Activated T-helper 1 cell treated with anti-CD3 and anti-CD28 coated beads, Interleukin-2, amount 50 U/mL, for 16 hours (primary cell): ENCODE results near the gene KCNH2.
A peak's percentile ranks its signal among the peaks of the same experiment; 100 is the strongest.

Source experiments
- DNase-seq, 2 donors: peaks; one replicate each; pipeline ENCODE4 v3.0.0-alpha.2; 2020; ENCODE audit warnings: low read depth in 1 of 2, low spot score in 1 of 2

Gene KCNH2

DNA sequence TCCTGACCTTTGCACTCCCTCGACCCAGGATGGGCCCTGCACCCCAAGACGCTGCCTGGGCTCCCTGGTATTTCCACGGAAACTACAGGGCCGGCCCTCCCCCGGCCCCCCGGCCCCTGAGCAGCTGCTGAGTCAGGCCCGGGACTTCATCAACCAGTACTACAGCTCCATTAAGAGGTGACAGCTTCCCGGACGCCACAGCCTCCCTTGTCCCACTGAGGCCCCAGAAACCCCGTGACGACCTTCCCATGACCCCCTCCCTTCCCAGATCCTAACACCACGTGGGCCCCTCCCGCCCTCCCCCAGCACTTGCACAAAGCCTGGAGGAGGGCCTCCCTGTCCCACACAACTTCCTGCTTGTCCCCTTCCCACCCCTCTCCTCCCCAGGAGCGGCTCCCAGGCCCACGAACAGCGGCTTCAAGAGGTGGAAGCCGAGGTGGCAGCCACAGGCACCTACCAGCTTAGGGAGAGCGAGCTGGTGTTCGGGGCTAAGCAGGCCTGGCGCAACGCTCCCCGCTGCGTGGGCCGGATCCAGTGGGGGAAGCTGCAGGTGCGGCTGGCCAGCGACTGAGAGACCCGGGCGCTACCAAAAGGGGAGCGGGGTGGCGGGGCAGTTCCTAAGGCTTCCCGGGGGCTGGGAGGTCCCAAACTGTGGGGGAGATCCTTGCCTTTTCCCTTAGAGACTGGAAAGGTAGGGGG is 18.4 kb upstream of the KCNH2 start:
- no peak for DNase-seq

DNA sequence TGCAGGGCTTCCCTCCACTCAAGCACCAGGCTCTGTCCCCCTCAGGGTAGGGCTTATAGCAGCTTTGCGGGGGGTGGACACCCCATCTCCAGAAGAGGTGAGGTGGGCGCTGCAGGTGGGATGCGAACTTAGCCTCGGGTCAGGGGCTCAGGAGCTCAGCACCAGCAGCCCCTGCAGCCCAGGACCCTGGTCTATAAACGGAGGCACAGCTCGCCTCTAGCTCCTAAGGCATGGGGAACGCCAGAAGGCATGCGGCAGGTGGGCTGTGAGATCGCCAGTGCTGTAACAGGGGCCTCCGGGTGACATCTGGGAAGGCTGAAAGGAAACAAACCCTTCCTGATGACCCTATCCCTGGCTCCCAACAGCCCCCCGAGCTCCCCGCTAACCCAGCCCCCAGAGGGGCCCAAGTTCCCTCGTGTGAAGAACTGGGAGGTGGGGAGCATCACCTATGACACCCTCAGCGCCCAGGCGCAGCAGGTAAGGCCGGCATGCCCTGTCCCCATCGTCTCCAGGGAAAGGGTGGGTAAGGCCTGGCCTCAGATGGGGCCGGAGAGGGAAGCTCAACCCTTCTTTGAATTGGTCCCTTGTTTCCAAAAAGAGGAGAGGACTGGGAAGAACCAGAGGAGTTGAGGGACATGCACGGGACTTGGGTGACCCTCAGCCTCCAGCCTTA is 16.9 kb upstream of the KCNH2 start:
- no peak for DNase-seq

- DNase-seq: no peak
Observed at GRCh38 chr7:150994141-150994837, 16.2 kb upstream of the KCNH2 start.

- DNase-seq: no peak
Observed at GRCh38 chr7:150993511-150993910, 15.4 kb upstream of the KCNH2 start.

- no peak for DNase-seq
Observed at GRCh38 chr7:150992833-150993302, 14.7 kb upstream of the KCNH2 start.

- no peak for DNase-seq
Observed at GRCh38 chr7:150992051-150992640, 14.0 kb upstream of the KCNH2 start.

DNA sequence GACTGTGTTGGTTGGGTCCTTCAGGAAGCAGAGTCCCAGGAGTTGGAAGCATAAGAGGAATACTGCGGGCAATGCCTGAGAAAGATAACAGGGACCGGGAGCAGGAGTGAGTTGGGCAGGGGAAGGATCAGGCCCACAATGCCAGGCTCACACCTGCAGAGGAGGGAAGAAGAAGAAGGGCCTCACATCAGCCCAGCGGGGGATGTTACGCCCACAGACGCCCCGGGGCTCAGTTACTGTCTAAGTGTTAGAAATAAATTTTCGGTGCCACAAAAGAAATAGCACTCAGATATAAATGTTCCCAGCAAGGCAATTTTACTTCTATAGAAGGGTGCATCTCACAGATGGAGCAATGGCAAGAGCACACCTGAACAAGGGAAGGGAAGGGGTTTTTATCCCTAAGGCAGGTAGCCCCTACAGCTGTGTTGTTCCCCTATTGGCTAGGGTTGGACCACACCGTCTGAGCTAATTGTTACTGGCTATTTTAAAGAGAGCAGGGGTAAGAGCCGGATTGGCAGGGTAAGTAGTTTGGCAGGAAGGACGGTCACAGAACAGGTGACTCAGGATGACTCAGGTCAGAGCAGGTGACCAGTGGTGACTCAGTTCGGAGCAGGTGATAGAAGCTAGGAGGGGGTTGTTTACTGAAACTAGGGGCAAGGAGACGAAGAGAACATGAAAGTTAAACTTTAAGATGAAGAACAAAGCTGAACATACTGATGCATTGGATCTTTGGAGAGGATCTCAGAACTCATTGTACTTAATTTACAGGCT is 12.5 kb upstream of the KCNH2 start, which contains the start of gene NOS3:
Gene NOS3 (plus strand): TSS at position 602 of the 771 bp plus-strand sequence. CDS start 2,787 bp downstream, outside the sequence.
- DNase-seq: no peak

DNA sequence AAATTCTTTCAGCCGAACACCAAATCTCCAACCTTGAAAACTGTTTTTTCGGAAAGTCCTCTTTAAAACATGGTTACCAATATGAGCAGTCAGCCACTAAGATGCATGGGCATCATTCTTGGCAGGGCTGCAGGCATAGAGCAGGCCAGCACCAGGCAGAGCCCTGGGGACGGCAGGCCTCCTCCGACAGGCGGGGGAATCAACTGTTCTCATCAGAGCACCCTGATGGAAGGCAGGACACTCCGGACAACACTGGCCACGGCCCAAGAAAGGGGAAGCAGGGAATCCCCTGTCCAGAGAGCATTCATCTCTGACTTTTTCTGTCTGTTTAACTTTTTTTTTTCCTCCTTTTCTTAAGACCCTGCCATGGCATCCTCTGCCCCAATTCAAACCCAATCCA is 11.3 kb upstream of the KCNH2 start:
- DNase-seq: no peak

GRCh38 chr7:150988230-150989226 is 10.4 kb upstream of the KCNH2 start:
- peak; percentile 49 to 52 for DNase-seq

- DNase-seq: no peak
Observed at GRCh38 chr7:150986556-150986955, 8.4 kb upstream of the KCNH2 start.

- no peak for DNase-seq
Observed at GRCh38 chr7:150986099-150986512, 8.0 kb upstream of the KCNH2 start.

DNA sequence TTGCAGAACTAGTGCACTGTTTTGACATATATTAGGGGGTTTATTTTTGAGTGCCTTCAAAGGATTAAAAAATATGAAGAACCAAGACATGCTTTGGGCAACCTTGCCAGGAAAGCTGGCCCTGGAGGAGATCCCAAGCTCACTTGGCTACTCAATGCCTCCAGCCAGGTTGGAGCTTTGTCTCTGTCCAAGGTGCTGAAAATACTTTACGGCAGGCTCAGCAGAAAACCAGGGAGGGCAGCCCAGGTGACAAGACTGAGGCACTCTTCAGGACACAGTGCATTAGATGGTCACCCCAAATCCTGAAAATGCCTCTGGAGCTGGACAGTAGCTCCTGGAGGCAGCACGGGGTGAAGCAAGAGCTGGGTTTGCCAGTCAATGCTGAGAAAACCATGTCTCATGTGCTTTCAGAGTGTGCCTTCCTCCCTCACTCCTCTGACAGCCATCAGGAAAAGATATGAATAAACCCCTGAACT is 5.8 kb upstream of the KCNH2 start:
- no peak for DNase-seq

- DNase-seq: no peak
Observed at GRCh38 chr7:150982351-150982750, 4.2 kb upstream of the KCNH2 start.

- DNase-seq: no peak
Observed at GRCh38 chr7:150981644-150982043, 3.5 kb upstream of the KCNH2 start.

- DNase-seq: no peak
Observed at GRCh38 chr7:150980663-150981062, 2.5 kb upstream of the KCNH2 start.

DNA sequence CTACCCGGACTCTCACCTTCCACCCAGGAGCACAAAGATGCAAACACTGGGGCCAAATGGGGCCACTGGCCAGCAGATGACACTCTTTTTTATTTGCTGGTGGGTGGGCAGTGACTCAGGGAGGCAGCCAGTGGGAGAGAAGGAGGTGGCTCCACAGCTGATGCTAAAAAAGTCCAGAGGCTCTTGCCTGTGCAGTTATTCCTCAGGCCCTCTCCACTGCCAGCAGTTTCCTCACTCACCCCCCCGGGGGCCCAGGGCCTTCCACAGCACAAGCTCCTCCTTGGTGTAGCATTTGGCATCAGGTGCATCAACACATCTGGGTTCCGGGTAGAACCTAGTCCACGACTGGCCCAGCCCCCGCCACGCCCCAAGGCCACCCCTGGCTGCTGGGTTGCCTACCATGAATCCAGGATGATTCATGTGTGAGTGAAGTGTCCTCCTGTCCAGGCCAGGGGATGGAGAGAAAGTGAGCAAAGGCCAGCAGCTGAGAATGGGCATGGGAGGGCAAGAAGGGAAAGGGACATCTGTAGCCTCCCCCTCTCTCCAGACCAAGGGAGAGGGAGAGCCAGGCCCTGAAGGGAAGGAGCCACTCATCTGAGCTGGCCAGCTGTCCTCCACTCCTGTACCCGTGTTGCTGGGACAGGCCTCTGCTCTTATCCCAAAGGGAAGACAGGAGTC is 1.7 kb upstream of the KCNH2 start:
- no peak for DNase-seq

- no peak for DNase-seq
Observed at GRCh38 chr7:150977382-150978125, 567 bp downstream of the KCNH2 start.
